ENCODE data around the gene OR8J3. TPM values are rescaled to one million over a fixed set of nuclear protein-coding genes. Genes with fewer than 3 reads are reported as not detected.

OR8J3 gene
- total RNA-seq: not detected

GRCh38 chr11:56140151-56140661 lies at the start of gene OR8J3:
Gene OR8J3 (minus strand): TSS chr11:56140201. CDS start chr11:56137718, 2,483 bp downstream.
- Histone ChIP-seq H3K4me3 (no peak within 1 kb of the TSS), H3K27me3 (no peaks in the 10 kb centered on the region), H3K4me1 (no peaks in the 10 kb centered on the region), H3K36me3 (no peaks in the 10 kb centered on the region), H3K9me3 (no peaks in the 10 kb centered on the region), H3K27ac (replicated peaks in 1 of 4) (no peak within 1 kb of the TSS)
- TF ChIP-seq CTCF (IDR thresholded peaks at IDR 0.05) (no peak), EP300 (IDR thresholded peaks at IDR 0.05) (no peak), POLR2A (IDR thresholded peaks at IDR 0.05; ENCODE audit: low read depth) (no peak), POLR2AphosphoS5 (IDR thresholded peaks at IDR 0.05) (no peak)
- intact Hi-C loops (cut with DNase I): no loop called here
- DNase-seq (ENCODE audit: extremely low spot score): no peak

GRCh38 chr11:56188602-56189001 lies 48.6 kb upstream of the OR8J3 start:
- Histone ChIP-seq H3K27ac (replicated peaks in 1 of 4) (no peak overlapping the region), H3K27me3 (no peaks in the 10 kb centered on the region), H3K4me1 (no peaks in the 10 kb centered on the region), H3K4me3 (no peak overlapping the region), H3K36me3 (no peaks in the 10 kb centered on the region), H3K9me3 (peaks cover 0 to 12% (median 0%) of the 10 kb centered on the region in 4 donors)
- TF ChIP-seq CTCF (IDR thresholded peaks at IDR 0.05): no peak
- TF ChIP-seq EP300 (IDR thresholded peaks at IDR 0.05): no peak
- no peak for TF ChIP-seq POLR2A (IDR thresholded peaks at IDR 0.05; ENCODE audit: low read depth)
- no peak for TF ChIP-seq POLR2AphosphoS5 (IDR thresholded peaks at IDR 0.05)
- no peak for DNase-seq (ENCODE audit: extremely low spot score)
- intact Hi-C loops (cut with DNase I): no loop called here
- 82% methylated on average over 3 of the region's 3 CpGs for WGBS

- H3K4me1 ChIP-seq: no peaks in the 10 kb centered on the region
- no peak for DNase-seq (ENCODE audit: extremely low spot score)
- intact Hi-C loops (cut with DNase I): no loop called here
- TF ChIP-seq POLR2AphosphoS5 (IDR thresholded peaks at IDR 0.05): no peak
- TF ChIP-seq EP300 (IDR thresholded peaks at IDR 0.05): no peak
- no peaks in the 10 kb centered on the region for H3K27me3 ChIP-seq
- no peaks in the 10 kb centered on the region for H3K36me3 ChIP-seq
- no peak overlapping the region for H3K4me3 ChIP-seq
- H3K27ac ChIP-seq (replicated peaks in 1 of 4): no peak overlapping the region
- peaks cover 0 to 13% (median 7%) of the 10 kb centered on the region in 4 donors for H3K9me3 ChIP-seq
These were observed 43.5 kb upstream of the OR8J3 start for GRCh38 chr11:56183459-56183858.

GRCh38 chr11:56176318-56176717 lies 36.3 kb upstream of the OR8J3 start, which contains the start of gene OR5J2:
Gene OR5J2 (plus strand): TSS chr11:56176618. CDS start chr11:56176618, 0 bp downstream.
- H3K4me1 ChIP-seq: no peaks in the 10 kb centered on the region
- no peak for DNase-seq (ENCODE audit: extremely low spot score)
- H3K27ac ChIP-seq (replicated peaks in 1 of 4): no peak within 1 kb of the TSS
- 78% methylated on average over 1 of the region's 1 CpG for WGBS
- H3K9me3 ChIP-seq: peaks cover 0 to 13% (median 7%) of the 10 kb centered on the region in 4 donors
- H3K4me3 ChIP-seq: no peak within 1 kb of the TSS
- TF ChIP-seq POLR2AphosphoS5 (IDR thresholded peaks at IDR 0.05): no peak
- TF ChIP-seq POLR2A (IDR thresholded peaks at IDR 0.05; ENCODE audit: low read depth): no peak
- no peak for TF ChIP-seq EP300 (IDR thresholded peaks at IDR 0.05)
- no peak for TF ChIP-seq CTCF (IDR thresholded peaks at IDR 0.05)
- intact Hi-C loops (cut with DNase I): no loop called here
- no peaks in the 10 kb centered on the region for H3K27me3 ChIP-seq
- no peaks in the 10 kb centered on the region for H3K36me3 ChIP-seq

- no peak for DNase-seq (ENCODE audit: extremely low spot score)
- intact Hi-C loops (cut with DNase I): no loop called here
- no peaks in the 10 kb centered on the region for H3K4me1 ChIP-seq
- H3K27ac ChIP-seq (replicated peaks in 1 of 4): no peak overlapping the region
- no peaks in the 10 kb centered on the region for H3K27me3 ChIP-seq
- H3K9me3 ChIP-seq: no peaks in the 10 kb centered on the region
- 58% methylated on average over 3 of the region's 3 CpGs for WGBS
- H3K4me3 ChIP-seq: no peak overlapping the region
- TF ChIP-seq POLR2A (IDR thresholded peaks at IDR 0.05; ENCODE audit: low read depth): no peak
- TF ChIP-seq EP300 (IDR thresholded peaks at IDR 0.05): no peak
- no peak for TF ChIP-seq CTCF (IDR thresholded peaks at IDR 0.05)
- no peaks in the 10 kb centered on the region for H3K36me3 ChIP-seq
These were observed 32.3 kb upstream of the OR8J3 start for GRCh38 chr11:56172256-56172830.
